ENCODE measurements around the gene PNPLA8. TPM values are rescaled to one million over a fixed set of nuclear protein-coding genes. Genes with fewer than 3 reads are reported as not detected.

Gene PNPLA8
- total and polyA plus RNA-seq, 4 donors = 14.7 to 30.3 (median 23.0) TPM

DNA sequence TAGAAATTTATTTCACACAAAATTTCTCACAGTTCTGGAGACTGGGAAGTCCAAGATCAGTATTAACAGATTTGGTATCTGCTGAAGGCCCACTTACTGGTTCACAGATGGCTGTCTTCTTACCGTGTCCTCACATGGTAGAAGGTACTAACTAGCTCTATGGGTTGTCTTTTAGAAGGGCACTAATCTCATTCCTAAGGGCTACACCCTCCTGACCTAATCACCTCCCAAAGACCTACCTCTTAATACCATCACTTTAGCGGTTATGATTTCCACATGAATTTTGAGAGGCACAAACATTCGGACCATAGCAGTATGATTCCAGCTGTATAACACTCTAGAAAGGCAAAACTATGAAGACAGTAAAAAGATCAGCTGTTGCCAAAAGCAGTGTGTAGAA, 8.0 kb downstream of the PNPLA8 start:
- H3K27me3 ChIP-seq (ENCODE audit: control insufficient read depth in 4 of 4, insufficient read depth in 4 of 4, low read length in 3 of 4) = no peaks in the 10 kb centered on the region
- H3K27ac ChIP-seq (ENCODE audit: low read depth in 1 of 2, low read length in 2 of 2) = no peak overlapping the region
- no peak overlapping the region for H3K9ac ChIP-seq (ENCODE audit: low read depth in 1 of 2, low read length in 2 of 2)
- 97% methylated on average over 3 of the region's 3 CpGs for WGBS
- TF ChIP-seq FOXA1 (IDR thresholded peaks at IDR 0.05) (no peak), GABPA (IDR thresholded peaks at IDR 0.05 in 1 of 2, conservative IDR thresholded peaks at IDR 0.05 in 1 of 2) (no peak), FOXA2 (IDR thresholded peaks at IDR 0.05) (no peak), EGR1 (IDR thresholded peaks at IDR 0.05; ENCODE audit: low read depth in 2 of 2) (no peak), HNF4A (conservative IDR thresholded peaks at IDR 0.05) (no peak), NR2F2 (IDR thresholded peaks at IDR 0.05) (no peak), RXRA (IDR thresholded peaks at IDR 0.05) (no peak), TAF1 (conservative IDR thresholded peaks at IDR 0.05) (no peak), RAD21 (IDR thresholded peaks at IDR 0.05) (no peak), YY1 (IDR thresholded peaks at IDR 0.05) (no peak), HNF4G (IDR thresholded peaks at IDR 0.05) (no peak), JUND (IDR thresholded peaks at IDR 0.05) (no peak)
- TF ChIP-seq, protein P1, sequence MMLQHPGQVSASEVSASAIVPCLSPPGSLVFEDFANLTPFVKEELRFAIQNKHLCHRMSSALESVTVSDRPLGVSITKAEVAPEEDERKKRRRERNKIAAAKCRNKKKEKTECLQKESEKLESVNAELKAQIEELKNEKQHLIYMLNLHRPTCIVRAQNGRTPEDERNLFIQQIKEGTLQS (IDR thresholded peaks at IDR 0.05) = no peak
- TF ChIP-seq, protein P2, sequence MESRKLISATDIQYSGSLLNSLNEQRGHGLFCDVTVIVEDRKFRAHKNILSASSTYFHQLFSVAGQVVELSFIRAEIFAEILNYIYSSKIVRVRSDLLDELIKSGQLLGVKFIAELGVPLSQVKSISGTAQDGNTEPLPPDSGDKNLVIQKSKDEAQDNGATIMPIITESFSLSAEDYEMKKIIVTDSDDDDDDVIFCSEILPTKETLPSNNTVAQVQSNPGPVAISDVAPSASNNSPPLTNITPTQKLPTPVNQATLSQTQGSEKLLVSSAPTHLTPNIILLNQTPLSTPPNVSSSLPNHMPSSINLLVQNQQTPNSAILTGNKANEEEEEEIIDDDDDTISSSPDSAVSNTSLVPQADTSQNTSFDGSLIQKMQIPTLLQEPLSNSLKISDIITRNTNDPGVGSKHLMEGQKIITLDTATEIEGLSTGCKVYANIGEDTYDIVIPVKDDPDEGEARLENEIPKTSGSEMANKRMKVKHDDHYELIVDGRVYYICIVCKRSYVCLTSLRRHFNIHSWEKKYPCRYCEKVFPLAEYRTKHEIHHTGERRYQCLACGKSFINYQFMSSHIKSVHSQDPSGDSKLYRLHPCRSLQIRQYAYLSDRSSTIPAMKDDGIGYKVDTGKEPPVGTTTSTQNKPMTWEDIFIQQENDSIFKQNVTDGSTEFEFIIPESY (IDR thresholded peaks at IDR 0.05) = no peak
- TF ChIP-seq, protein P3, sequence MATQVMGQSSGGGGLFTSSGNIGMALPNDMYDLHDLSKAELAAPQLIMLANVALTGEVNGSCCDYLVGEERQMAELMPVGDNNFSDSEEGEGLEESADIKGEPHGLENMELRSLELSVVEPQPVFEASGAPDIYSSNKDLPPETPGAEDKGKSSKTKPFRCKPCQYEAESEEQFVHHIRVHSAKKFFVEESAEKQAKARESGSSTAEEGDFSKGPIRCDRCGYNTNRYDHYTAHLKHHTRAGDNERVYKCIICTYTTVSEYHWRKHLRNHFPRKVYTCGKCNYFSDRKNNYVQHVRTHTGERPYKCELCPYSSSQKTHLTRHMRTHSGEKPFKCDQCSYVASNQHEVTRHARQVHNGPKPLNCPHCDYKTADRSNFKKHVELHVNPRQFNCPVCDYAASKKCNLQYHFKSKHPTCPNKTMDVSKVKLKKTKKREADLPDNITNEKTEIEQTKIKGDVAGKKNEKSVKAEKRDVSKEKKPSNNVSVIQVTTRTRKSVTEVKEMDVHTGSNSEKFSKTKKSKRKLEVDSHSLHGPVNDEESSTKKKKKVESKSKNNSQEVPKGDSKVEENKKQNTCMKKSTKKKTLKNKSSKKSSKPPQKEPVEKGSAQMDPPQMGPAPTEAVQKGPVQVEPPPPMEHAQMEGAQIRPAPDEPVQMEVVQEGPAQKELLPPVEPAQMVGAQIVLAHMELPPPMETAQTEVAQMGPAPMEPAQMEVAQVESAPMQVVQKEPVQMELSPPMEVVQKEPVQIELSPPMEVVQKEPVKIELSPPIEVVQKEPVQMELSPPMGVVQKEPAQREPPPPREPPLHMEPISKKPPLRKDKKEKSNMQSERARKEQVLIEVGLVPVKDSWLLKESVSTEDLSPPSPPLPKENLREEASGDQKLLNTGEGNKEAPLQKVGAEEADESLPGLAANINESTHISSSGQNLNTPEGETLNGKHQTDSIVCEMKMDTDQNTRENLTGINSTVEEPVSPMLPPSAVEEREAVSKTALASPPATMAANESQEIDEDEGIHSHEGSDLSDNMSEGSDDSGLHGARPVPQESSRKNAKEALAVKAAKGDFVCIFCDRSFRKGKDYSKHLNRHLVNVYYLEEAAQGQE (IDR thresholded peaks at IDR 0.05) = no peak
- TF ChIP-seq, protein P4, sequence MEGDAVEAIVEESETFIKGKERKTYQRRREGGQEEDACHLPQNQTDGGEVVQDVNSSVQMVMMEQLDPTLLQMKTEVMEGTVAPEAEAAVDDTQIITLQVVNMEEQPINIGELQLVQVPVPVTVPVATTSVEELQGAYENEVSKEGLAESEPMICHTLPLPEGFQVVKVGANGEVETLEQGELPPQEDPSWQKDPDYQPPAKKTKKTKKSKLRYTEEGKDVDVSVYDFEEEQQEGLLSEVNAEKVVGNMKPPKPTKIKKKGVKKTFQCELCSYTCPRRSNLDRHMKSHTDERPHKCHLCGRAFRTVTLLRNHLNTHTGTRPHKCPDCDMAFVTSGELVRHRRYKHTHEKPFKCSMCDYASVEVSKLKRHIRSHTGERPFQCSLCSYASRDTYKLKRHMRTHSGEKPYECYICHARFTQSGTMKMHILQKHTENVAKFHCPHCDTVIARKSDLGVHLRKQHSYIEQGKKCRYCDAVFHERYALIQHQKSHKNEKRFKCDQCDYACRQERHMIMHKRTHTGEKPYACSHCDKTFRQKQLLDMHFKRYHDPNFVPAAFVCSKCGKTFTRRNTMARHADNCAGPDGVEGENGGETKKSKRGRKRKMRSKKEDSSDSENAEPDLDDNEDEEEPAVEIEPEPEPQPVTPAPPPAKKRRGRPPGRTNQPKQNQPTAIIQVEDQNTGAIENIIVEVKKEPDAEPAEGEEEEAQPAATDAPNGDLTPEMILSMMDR (IDR thresholded peaks at IDR 0.05; ENCODE audit: low read depth, low read length, missing input control) = no peak
- TF ChIP-seq, protein P5, sequence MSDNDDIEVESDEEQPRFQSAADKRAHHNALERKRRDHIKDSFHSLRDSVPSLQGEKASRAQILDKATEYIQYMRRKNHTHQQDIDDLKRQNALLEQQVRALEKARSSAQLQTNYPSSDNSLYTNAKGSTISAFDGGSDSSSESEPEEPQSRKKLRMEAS (IDR thresholded peaks at IDR 0.05) = no peak
- no peak overlapping the region for H3K4me3 ChIP-seq (ENCODE audit: low read depth in 1 of 3, low read length in 3 of 3)
- DNase-seq (ENCODE audit: low spot score) = no peak
- H3K36me3 ChIP-seq (ENCODE audit: control insufficient read depth in 4 of 4, insufficient read depth in 3 of 4, low read depth in 1 of 4, low read length in 3 of 4) = peaks cover 0 to 13% (median 10%) of the 10 kb centered on the region in 4 donors
- H3K9me3 ChIP-seq (ENCODE audit: control insufficient read depth in 4 of 4, low read length in 3 of 4) = peaks cover 0 to 1% (median 0%) of the 10 kb centered on the region in 4 donors
- H3K4me1 ChIP-seq (ENCODE audit: control insufficient read depth in 4 of 4, insufficient read depth in 4 of 4, low read length in 3 of 4) = peaks cover 5 to 20% (median 16%) of the 10 kb centered on the region in 4 donors
